ENCODE results near the gene PTCH2.
"Not testable (repeated sequence)": the region's sequence is repeated elsewhere in the genome, so short reads cannot be mapped to it uniquely, and the experiment has no call there.

DNA sequence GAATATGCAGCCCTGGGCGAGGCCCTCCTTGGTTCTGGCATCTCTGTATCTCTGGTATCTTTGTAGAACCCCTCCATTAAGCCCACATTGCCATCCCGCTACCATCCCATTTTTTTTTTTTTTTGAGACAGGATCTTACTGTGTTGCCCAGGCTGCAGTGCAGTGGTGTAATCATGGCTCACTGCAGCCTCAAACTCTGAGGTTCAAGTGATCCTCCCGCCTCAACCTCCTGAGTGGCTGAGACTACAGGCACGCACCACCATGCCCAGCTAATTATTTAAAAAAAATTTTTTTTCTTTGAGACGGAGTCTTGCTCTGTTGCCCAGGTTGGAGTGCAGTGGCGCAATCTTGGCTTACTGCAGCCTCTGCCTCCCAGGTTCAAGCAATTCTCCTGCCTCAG, 18.7 kb downstream of the PTCH2 start:
- TF ChIP-seq POLR2A (IDR thresholded peaks at IDR 0.05); EP300 (IDR thresholded peaks at IDR 0.05; ENCODE audit: low read depth); POLR2AphosphoS5 (IDR thresholded peaks at IDR 0.05): not testable (repeated sequence)
- TF ChIP-seq, protein P1, sequence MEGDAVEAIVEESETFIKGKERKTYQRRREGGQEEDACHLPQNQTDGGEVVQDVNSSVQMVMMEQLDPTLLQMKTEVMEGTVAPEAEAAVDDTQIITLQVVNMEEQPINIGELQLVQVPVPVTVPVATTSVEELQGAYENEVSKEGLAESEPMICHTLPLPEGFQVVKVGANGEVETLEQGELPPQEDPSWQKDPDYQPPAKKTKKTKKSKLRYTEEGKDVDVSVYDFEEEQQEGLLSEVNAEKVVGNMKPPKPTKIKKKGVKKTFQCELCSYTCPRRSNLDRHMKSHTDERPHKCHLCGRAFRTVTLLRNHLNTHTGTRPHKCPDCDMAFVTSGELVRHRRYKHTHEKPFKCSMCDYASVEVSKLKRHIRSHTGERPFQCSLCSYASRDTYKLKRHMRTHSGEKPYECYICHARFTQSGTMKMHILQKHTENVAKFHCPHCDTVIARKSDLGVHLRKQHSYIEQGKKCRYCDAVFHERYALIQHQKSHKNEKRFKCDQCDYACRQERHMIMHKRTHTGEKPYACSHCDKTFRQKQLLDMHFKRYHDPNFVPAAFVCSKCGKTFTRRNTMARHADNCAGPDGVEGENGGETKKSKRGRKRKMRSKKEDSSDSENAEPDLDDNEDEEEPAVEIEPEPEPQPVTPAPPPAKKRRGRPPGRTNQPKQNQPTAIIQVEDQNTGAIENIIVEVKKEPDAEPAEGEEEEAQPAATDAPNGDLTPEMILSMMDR (IDR thresholded peaks at IDR 0.05), result not testable (repeated sequence)

Data from transverse colon (tissue), 4 donors.